A549 (cell line): ENCODE results near the gene GSG1L. TPM values are rescaled to one million over a fixed set of nuclear protein-coding genes. Genes with fewer than 3 reads are reported as not detected.

Experiments
- ATAC-seq, 2 experiments: fragments of 200-7000 bp in 1 of 2; fragments of >200 bp in 1 of 2; cut with Nextera tagmentation in 1 of 2; cut with Tn5 transposase in 1 of 2; 3 replicates each; pipeline versions ENCODE4 v1.8.0 to v1.9.1; 2018 to 2020; ENCODE audit warnings: mild to moderate bottlenecking in 1 of 2, moderate library complexity in 1 of 2
- CTCF ChIA-PET: fragments of 300-600 bp; sonication (Branson Sonifier 250); formaldehyde crosslinking; extraction: SDS; loops from one replicate; lab custom pipeline; 2021; ENCODE audit warnings: antibody characterized with exemption, inconsistent platforms; lab: Yijun Ruan, JAX
- POLR2A ChIA-PET: fragments of 350-600 bp; formaldehyde crosslinking; extraction: SDS; loops from one replicate; lab custom pipeline; 2021; ENCODE audit warnings: antibody characterized with exemption, inconsistent platforms; lab: Yijun Ruan, JAX
- DNase-seq, 2 experiments: peaks; one replicate each; pipeline versions ENCODE4 v3.0.0 to v3.0.0-alpha.2; 2011 to 2016; ENCODE audit warnings: low read depth in 1 of 2, low spot score in 1 of 2
- FAIRE-seq: peaks from 2 replicates; lab custom pipeline; 2011; peaks lifted over from hg19 to GRCh38; lab: Jason Lieb, UNC
- H3K27ac ChIP-seq, 2 experiments: fragments of >200 bp; sonication (Bioruptor Twin); formaldehyde crosslinking; 3 replicates each; pipeline ENCODE4 v1.5.1; 2016 to 2017
- H3K4me1 ChIP-seq: fragments of >200 bp; sonication (Bioruptor Twin); formaldehyde crosslinking; 3 replicates; pipeline ENCODE4 v1.6.1; 2016
- H3K4me2 ChIP-seq: fragments of >200 bp; sonication (Bioruptor Twin); formaldehyde crosslinking; 3 replicates; pipeline ENCODE4 v1.6.1; 2016
- H3K4me3 ChIP-seq: fragments of >200 bp; sonication (Bioruptor Twin); formaldehyde crosslinking; 3 replicates; pipeline ENCODE4 v1.5.1; 2016
- H3K9me3 ChIP-seq: fragments of >200 bp; sonication (Bioruptor Twin); formaldehyde crosslinking; 3 replicates; pipeline ENCODE4 v1.6.1; 2016
- ATOH8 ChIP-seq: fragments of 250-450 bp; sonication (Bioruptor Pico); IDR thresholded peaks from 2 replicates; pipeline ENCODE4 v1.5.0; 2020; ENCODE audit warnings: low read depth, mild to moderate bottlenecking, moderate library complexity
- CBX8 ChIP-seq: fragments of 200-600 bp; sonication (generic); IDR thresholded peaks from 2 replicates; pipeline ENCODE4 v1.6.1; 2016
- CHD4 ChIP-seq: fragments of 200-600 bp; sonication (generic); IDR thresholded peaks from 2 replicates; pipeline ENCODE4 v1.6.1; 2016; ENCODE audit warnings: antibody characterized with exemption, mild to moderate bottlenecking, borderline replicate concordance
- CTCF ChIP-seq: fragments of >200 bp; sonication (Bioruptor Twin); formaldehyde crosslinking; IDR thresholded peaks from 3 replicates; pipeline ENCODE4 v1.5.1; 2016
- EHF ChIP-seq: fragments of 250-450 bp; sonication (Bioruptor Pico); IDR thresholded peaks from 2 replicates; pipeline ENCODE4 v1.5.0; 2020; ENCODE audit warnings: mild to moderate bottlenecking
- EHMT2 ChIP-seq: fragments of 200-600 bp; sonication (generic); IDR thresholded peaks from 2 replicates; pipeline ENCODE4 v1.6.1; 2016; ENCODE audit warnings: antibody characterized with exemption, low read depth, mild to moderate bottlenecking, moderate library complexity
- EP300 ChIP-seq, 2 experiments: fragments of >200 bp; sonication (Bioruptor Twin); formaldehyde crosslinking; IDR thresholded peaks; 2 replicates in 1 of 2; 3 replicates in 1 of 2; pipeline ENCODE4 v1.6.1; 2016 to 2017
- FOXS1 ChIP-seq: fragments of 250-450 bp; sonication (Bioruptor Pico); IDR thresholded peaks from 2 replicates; pipeline ENCODE4 v1.5.0; 2020; ENCODE audit warnings: mild to moderate bottlenecking, moderate library complexity
- HES2 ChIP-seq: fragments of >200 bp; sonication (Bioruptor Twin); formaldehyde crosslinking; IDR thresholded peaks from 2 replicates; pipeline ENCODE4 v1.6.1; 2016
- HEYL ChIP-seq: fragments of 250-450 bp; sonication (Bioruptor Pico); IDR thresholded peaks from 2 replicates; pipeline ENCODE4 v1.8.0; 2021; ENCODE audit warnings: mild to moderate bottlenecking, moderate library complexity
- HOXA7 ChIP-seq: fragments of 250-450 bp; sonication (Bioruptor Pico); IDR thresholded peaks from 2 replicates; pipeline ENCODE4 v1.5.0; 2020; ENCODE audit warnings: mild to moderate bottlenecking, moderate library complexity
- HOXB5 ChIP-seq: fragments of 250-450 bp; sonication (Bioruptor Pico); IDR thresholded peaks from 2 replicates; pipeline ENCODE4 v1.5.0; 2020; ENCODE audit warnings: mild to moderate bottlenecking, moderate library complexity
- JUNB ChIP-seq: fragments of >200 bp; sonication (Bioruptor Twin); formaldehyde crosslinking; IDR thresholded peaks from 2 replicates; pipeline ENCODE4 v1.6.1; 2016
- PBX3 ChIP-seq: IDR thresholded peaks from 2 replicates; pipeline ENCODE4 v1.6.1; 2012
- PHF8 ChIP-seq: fragments of 200-600 bp; sonication (generic); IDR thresholded peaks from 2 replicates; pipeline ENCODE4 v1.6.1; 2016; ENCODE audit warnings: low read depth, mild to moderate bottlenecking, antibody characterized with exemption, moderate library complexity, borderline replicate concordance
- POLR2AphosphoS2 ChIP-seq: conservative IDR thresholded peaks from 2 replicates; pipeline ENCODE4 v1.6.1; 2012; ENCODE audit warnings: low read length, improper control_type of control experiment, inconsistent platforms
- RAD21 ChIP-seq, 2 experiments: fragments of >200 bp in 1 of 2; sonication (Bioruptor Twin) in 1 of 2; formaldehyde crosslinking in 1 of 2; IDR thresholded peaks in 1 of 2; conservative IDR thresholded peaks in 1 of 2; 2 replicates in 1 of 2; 3 replicates in 1 of 2; pipeline ENCODE4 v1.6.1; 2012 to 2018; ENCODE audit warnings: inconsistent platforms in 1 of 2
- RCOR1 ChIP-seq: fragments of 150-350 bp; IDR thresholded peaks from 2 replicates; pipeline ENCODE4 v1.6.1; 2014; ENCODE audit warnings: antibody characterized with exemption, low read length, low read depth
- REST ChIP-seq: fragments of 200-600 bp; sonication (generic); IDR thresholded peaks from 2 replicates; pipeline ENCODE4 v1.6.1; 2016; ENCODE audit warnings: antibody characterized with exemption, mild to moderate bottlenecking, moderate library complexity
- SMC3 ChIP-seq: fragments of >200 bp; sonication (Bioruptor Twin); formaldehyde crosslinking; IDR thresholded peaks from 3 replicates; pipeline ENCODE4 v1.6.1; 2018; ENCODE audit warnings: inconsistent platforms
- TFCP2L1 ChIP-seq: fragments of 250-450 bp; sonication (Bioruptor Pico); IDR thresholded peaks from 2 replicates; pipeline ENCODE4 v1.5.0; 2021; ENCODE audit warnings: mild to moderate bottlenecking
- USF2 ChIP-seq: fragments of 450-650 bp; IDR thresholded peaks from 2 replicates; pipeline ENCODE4 v1.6.1; 2014; ENCODE audit warnings: antibody characterized with exemption
- ZFP36 ChIP-seq: fragments of 450-650 bp; IDR thresholded peaks from 2 replicates; pipeline ENCODE4 v1.6.1; 2014; ENCODE audit warnings: borderline replicate concordance; ENCODE audit not compliant: partially characterized antibody
- ZSCAN20 ChIP-seq: fragments of 250-450 bp; sonication (Bioruptor Pico); IDR thresholded peaks from 2 replicates; pipeline ENCODE4 v1.8.0; 2022; ENCODE audit warnings: mild to moderate bottlenecking, moderate library complexity
- WGBS: methylation state at CpG from one replicate; pipeline ENCODE4 v1.1.6; 2017; ENCODE audit errors: missing lambda C conversion rate; 5-methylcytosine and 5-hydroxymethylcytosine counted together
- polyA plus RNA-seq, 4 experiments: library from polyadenylated mRNA; depleted of rRNA in 3 of 4; stranded (reverse); fragments of >200 nt; fragmentation: RNase III in 1 of 4; extraction: RNeasy Plus Mini Kit Qiagen cat#74134 plus additional on column Dnase treatment in 1 of 4; gene quantifications; 2 replicates in 3 of 4; 3 replicates in 1 of 4; pipeline ENCODE4 v1.2.3, GENCODE V29; 2011 to 2017

The GSG1L gene
- polyA plus RNA-seq, 2 of the 4 experiments (the other 2 are of a cell fraction) = not detected

GRCh38 chr16:27791404-27791719 is 272.2 kb downstream of the GSG1L start:
- no peak overlapping the region for H3K4me3 ChIP-seq
- H3K4me1 ChIP-seq = no peaks in the 10 kb centered on the region
- no peak overlapping the region for H3K27ac ChIP-seq
- no peak for FAIRE-seq
- no peak for TF ChIP-seq ZSCAN20
- no peak for TF ChIP-seq HOXB5 (CRISPR knock-in tag)
- TF ChIP-seq JUNB = no peak
- TF ChIP-seq HOXA7 = no peak
- TF ChIP-seq RAD21 (conservative IDR thresholded peaks at IDR 0.05 in 1 of 2, IDR thresholded peaks at IDR 0.05 in 1 of 2) = no peak
- TF ChIP-seq HEYL = no peak
- no peak for TF ChIP-seq CHD4
- TF ChIP-seq PHF8 = no peak
- no peak for TF ChIP-seq RCOR1
- no peak for TF ChIP-seq POLR2AphosphoS2
- TF ChIP-seq EP300 (IDR thresholded peaks at IDR 0.05) = no peak
- TF ChIP-seq USF2 = no peak
- no peak for TF ChIP-seq SMC3
- TF ChIP-seq, all 56 proteins: peak for 0
- DNase-seq (no peak), ATAC-seq (no peak)
- Histone ChIP-seq H3K4me2 (no peak overlapping the region), H3K9me3 (no peaks in the 10 kb centered on the region)
- POLR2A ChIA-PET = no interaction called here
- CTCF ChIA-PET = interaction anchor here (1.6 kb wide), 1 partner anchor 12 kb away, joined by 3 read pairs; no protein-coding TSS in a partner anchor
- 65% methylated on average over 6 of the region's 6 CpGs for WGBS

GRCh38 chr16:27790546-27791403 is 272.7 kb downstream of the GSG1L start:
- Histone ChIP-seq H3K4me3 (no peak overlapping the region), H3K27ac (no peak overlapping the region), H3K9me3 (no peaks in the 10 kb centered on the region), H3K4me2 (no peak overlapping the region), H3K4me1 (no peaks in the 10 kb centered on the region)
- no peak; a peak in 1 of 6 replicates for ATAC-seq
- ChIA-PET POLR2A (no interaction called here), CTCF (interaction anchor here (1.3 to 2.1 kb wide), 2 partner anchors 11 to 16 kb away, joined by 3 to 8 read pairs; no protein-coding TSS in a partner anchor)
- no peak for DNase-seq
- TF ChIP-seq CTCF (no peak), ZSCAN20 (no peak), CHD4 (no peak), CBX8 (no peak), HES2 (no peak), FOXS1 (CRISPR knock-in tag) (no peak), EP300 (IDR thresholded peaks at IDR 0.05) (no peak)
- no peak for FAIRE-seq
- WGBS = 29% methylated on average over 9 of the region's 12 CpGs

GRCh38 chr16:27789595-27790241 is 273.8 kb downstream of the GSG1L start:
- ChIA-PET CTCF (interaction anchor here (1.3 to 2.1 kb wide), 2 partner anchors 10 to 15 kb away, joined by 3 to 8 read pairs; no protein-coding TSS in a partner anchor), POLR2A (no interaction called here)
- H3K9me3 ChIP-seq = no peaks in the 10 kb centered on the region
- ATAC-seq (no peak), FAIRE-seq (no peak), DNase-seq (no peak)
- no peak overlapping the region for H3K4me3 ChIP-seq
- H3K4me1 ChIP-seq = no peaks in the 10 kb centered on the region
- WGBS = 0% methylated on average over 2 of the region's 2 CpGs
- H3K27ac ChIP-seq = no peak overlapping the region
- no peak overlapping the region for H3K4me2 ChIP-seq
- TF ChIP-seq TFCP2L1 (CRISPR knock-in tag) (no peak), CHD4 (no peak), FOXS1 (CRISPR knock-in tag) (no peak), EHF (no peak), EHMT2 (no peak), HOXB5 (CRISPR knock-in tag) (no peak), REST (no peak), PBX3 (no peak), ATOH8 (CRISPR knock-in tag) (no peak), ZFP36 (no peak)
